Measurements from ENCODE around the gene GPR34. TPM values are rescaled to one million over a fixed set of nuclear protein-coding genes. Genes with fewer than 3 reads are reported as not detected.
A peak's percentile ranks its signal among the peaks of the same experiment; 100 is the strongest.

GPR34 gene
- total and polyA plus RNA-seq, 2 donors (not counting 1 experiment from before 2014, with no cell fraction given) = 0.21 TPM; not detected in 1

DNA sequence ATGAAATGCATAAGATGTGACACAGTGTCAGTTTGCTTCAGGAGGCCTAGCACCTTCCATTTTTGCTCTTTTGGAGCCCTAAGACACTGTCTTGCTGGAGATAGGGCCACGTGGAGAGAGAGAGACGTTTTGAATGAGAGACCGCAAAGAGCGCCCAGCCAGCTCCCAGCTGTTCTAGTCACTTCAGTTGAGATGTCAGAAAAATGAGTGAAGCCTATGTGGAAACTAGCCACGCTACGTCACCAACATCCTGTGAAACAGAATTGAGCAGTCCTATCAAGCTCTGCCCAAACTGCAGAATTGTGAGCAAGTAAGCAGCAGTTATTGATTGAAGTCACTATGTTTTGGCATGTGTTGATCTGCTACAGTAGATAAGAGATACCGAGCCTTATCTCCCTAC, 48.3 kb downstream of the GPR34 start:
- Histone ChIP-seq H3K36me3 (replicated peaks in 1 of 2; ENCODE audit: control extremely low read depth in 1 of 2, control insufficient read depth in 1 of 2, extremely low read depth in 1 of 2, insufficient read depth in 2 of 2, low read length in 1 of 2) (no peaks in the 10 kb centered on the region), H3K9ac (ENCODE audit: low read length) (no peak overlapping the region), H3K27me3 (replicated peaks in 1 of 4; ENCODE audit: control extremely low read depth in 1 of 4, control insufficient read depth in 3 of 4, insufficient read depth in 4 of 4, low read length in 3 of 4) (peaks cover 0 to 5% (median 0%) of the 10 kb centered on the region in 4 experiments), H3K4me3 (ENCODE audit: control extremely low read depth in 1 of 5, extremely low read depth in 1 of 5, insufficient read depth in 1 of 5, low read depth in 2 of 5, low read length in 4 of 5) (no peak overlapping the region), H4K20me1 (ENCODE audit: control insufficient read depth, insufficient read depth, low read length, poor library complexity, severe bottlenecking) (no peaks in the 10 kb centered on the region), H2AFZ (ENCODE audit: insufficient read depth, low read depth, low read length, poor library complexity, severe bottlenecking) (no peak overlapping the region), H3K4me2 (replicated peaks; ENCODE audit: low read depth, low read length, poor library complexity, severe bottlenecking) (no peak overlapping the region), H3K27ac (ENCODE audit: low read length in 2 of 2) (no peak overlapping the region), H3K9me3 (ENCODE audit: control extremely low read depth in 1 of 3, control insufficient read depth in 2 of 3, insufficient read depth in 1 of 3, low read length in 2 of 3) (no peaks in the 10 kb centered on the region), H3K79me2 (ENCODE audit: control insufficient read depth, insufficient read depth, low read length) (no peaks in the 10 kb centered on the region), H3K4me1 (ENCODE audit: control insufficient read depth in 2 of 2, insufficient read depth in 2 of 2, low read length in 2 of 2) (peaks cover 25 to 31% of the 10 kb centered on the region in 2 donors)
- no peak for ATAC-seq (ENCODE audit: low read depth)
- peaks cover 45% of the 10 kb centered on the region for H3K4me1 Mint-ChIP-seq
- no peak overlapping the region for H3K27ac Mint-ChIP-seq
- intact Hi-C loops (cut with micrococcal nuclease) = loop anchor here (10.0 kb wide), 2 partner anchors 292 to 402 kb away; partner anchors contain the start of genes DDX3X and NYX
- 69% methylated on average over 3 of the region's 7 CpGs for WGBS (ENCODE audit: insufficient coverage)
- TF ChIP-seq, protein P1, sequence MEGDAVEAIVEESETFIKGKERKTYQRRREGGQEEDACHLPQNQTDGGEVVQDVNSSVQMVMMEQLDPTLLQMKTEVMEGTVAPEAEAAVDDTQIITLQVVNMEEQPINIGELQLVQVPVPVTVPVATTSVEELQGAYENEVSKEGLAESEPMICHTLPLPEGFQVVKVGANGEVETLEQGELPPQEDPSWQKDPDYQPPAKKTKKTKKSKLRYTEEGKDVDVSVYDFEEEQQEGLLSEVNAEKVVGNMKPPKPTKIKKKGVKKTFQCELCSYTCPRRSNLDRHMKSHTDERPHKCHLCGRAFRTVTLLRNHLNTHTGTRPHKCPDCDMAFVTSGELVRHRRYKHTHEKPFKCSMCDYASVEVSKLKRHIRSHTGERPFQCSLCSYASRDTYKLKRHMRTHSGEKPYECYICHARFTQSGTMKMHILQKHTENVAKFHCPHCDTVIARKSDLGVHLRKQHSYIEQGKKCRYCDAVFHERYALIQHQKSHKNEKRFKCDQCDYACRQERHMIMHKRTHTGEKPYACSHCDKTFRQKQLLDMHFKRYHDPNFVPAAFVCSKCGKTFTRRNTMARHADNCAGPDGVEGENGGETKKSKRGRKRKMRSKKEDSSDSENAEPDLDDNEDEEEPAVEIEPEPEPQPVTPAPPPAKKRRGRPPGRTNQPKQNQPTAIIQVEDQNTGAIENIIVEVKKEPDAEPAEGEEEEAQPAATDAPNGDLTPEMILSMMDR (IDR thresholded peaks at IDR 0.05) = no peak
- no peak for TF ChIP-seq EZH2 (IDR thresholded peaks at IDR 0.05; ENCODE audit: borderline replicate concordance, insufficient read depth, low read depth, low read length, poor library complexity, severe bottlenecking)
- H3K27me3 Mint-ChIP-seq = no peaks in the 10 kb centered on the region
- ChIA-PET POLR2A (no interaction called here), CTCF (interaction anchor here (1.3 kb wide), 1 partner anchor 179 kb away, joined by 3 read pairs; no protein-coding TSS in a partner anchor)
- no peaks in the 10 kb centered on the region for H3K9me3 Mint-ChIP-seq (ENCODE audit: insufficient read depth)
- no peak overlapping the region for H3K4me3 Mint-ChIP-seq
- no peak for DNase-seq

DNA sequence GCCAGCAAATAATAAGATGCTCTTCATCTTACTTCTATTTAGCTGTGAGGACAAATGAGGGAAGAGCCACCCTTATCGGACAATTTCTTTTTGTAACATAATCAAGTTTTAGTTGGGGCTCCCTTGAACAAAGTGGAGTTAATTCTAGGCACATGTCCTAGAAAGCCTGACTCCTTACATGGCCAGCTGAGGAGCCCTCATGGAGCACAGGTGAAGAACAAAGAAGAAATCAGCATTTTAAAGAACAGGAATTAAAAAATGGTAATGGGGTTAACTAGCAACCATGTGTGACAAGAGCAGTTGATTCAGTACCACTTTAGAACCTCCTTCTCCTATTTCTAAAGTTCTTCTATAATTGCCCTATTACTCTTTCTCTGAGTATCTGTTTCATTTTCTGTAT, 51.1 kb downstream of the GPR34 start:
- H3K4me3 ChIP-seq (ENCODE audit: control extremely low read depth in 1 of 5, extremely low read depth in 1 of 5, insufficient read depth in 1 of 5, low read depth in 2 of 5, low read length in 4 of 5) = no peak overlapping the region

More for the DNA sequence above, 51.1 kb downstream of the GPR34 start:
- H3K79me2 ChIP-seq (ENCODE audit: control insufficient read depth, insufficient read depth, low read length) = no peaks in the 10 kb centered on the region
- no peaks in the 10 kb centered on the region for H3K9me3 Mint-ChIP-seq (ENCODE audit: insufficient read depth)
- intact Hi-C loops (cut with micrococcal nuclease) = loop anchor here (10.0 kb wide), 2 partner anchors 295 to 405 kb away; partner anchors contain the start of genes DDX3X and NYX
- ChIA-PET POLR2A (no interaction called here), CTCF (no interaction called here)
- H3K4me1 ChIP-seq (ENCODE audit: control insufficient read depth in 2 of 2, insufficient read depth in 2 of 2, low read length in 2 of 2) = peaks cover 9 to 17% of the 10 kb centered on the region in 2 donors
- H3K27ac Mint-ChIP-seq = peak overlapping the region; percentile 3
- H2AFZ ChIP-seq (ENCODE audit: insufficient read depth, low read depth, low read length, poor library complexity, severe bottlenecking) = no peak overlapping the region
- DNase-seq = no peak
- no peaks in the 10 kb centered on the region for H3K27me3 Mint-ChIP-seq
- H3K27me3 ChIP-seq (replicated peaks in 1 of 4; ENCODE audit: control extremely low read depth in 1 of 4, control insufficient read depth in 3 of 4, insufficient read depth in 4 of 4, low read length in 3 of 4) = peaks cover 0 to 5% (median 0%) of the 10 kb centered on the region in 4 experiments
- peaks cover 35% of the 10 kb centered on the region for H3K4me1 Mint-ChIP-seq
- no CpG with 5 or more reads among the region's 1 CpG for WGBS (ENCODE audit: insufficient coverage)
- TF ChIP-seq EZH2 (IDR thresholded peaks at IDR 0.05; ENCODE audit: borderline replicate concordance, insufficient read depth, low read depth, low read length, poor library complexity, severe bottlenecking) = no peak
- TF ChIP-seq, protein P1 (IDR thresholded peaks at IDR 0.05) = no peak
- no peak for ATAC-seq (ENCODE audit: low read depth)
- no peak overlapping the region for H3K4me2 ChIP-seq (replicated peaks; ENCODE audit: low read depth, low read length, poor library complexity, severe bottlenecking)
- H3K36me3 ChIP-seq (replicated peaks in 1 of 2; ENCODE audit: control extremely low read depth in 1 of 2, control insufficient read depth in 1 of 2, extremely low read depth in 1 of 2, insufficient read depth in 2 of 2, low read length in 1 of 2) = peaks cover 0 to 3% of the 10 kb centered on the region in 2 experiments
- no peaks in the 10 kb centered on the region for H3K9me3 ChIP-seq (ENCODE audit: control extremely low read depth in 1 of 3, control insufficient read depth in 2 of 3, insufficient read depth in 1 of 3, low read length in 2 of 3)
- H3K9ac ChIP-seq (ENCODE audit: low read length) = no peak overlapping the region
- H4K20me1 ChIP-seq (ENCODE audit: control insufficient read depth, insufficient read depth, low read length, poor library complexity, severe bottlenecking) = no peaks in the 10 kb centered on the region
- H3K4me3 Mint-ChIP-seq = no peak overlapping the region
- no peak overlapping the region for H3K27ac ChIP-seq (ENCODE audit: low read length in 2 of 2)

Data from B cell (primary cell).